AG10803 (cell line): Measurements from ENCODE around the gene LTB4R.
"Not testable (repeated sequence)": the region's sequence is repeated elsewhere in the genome, so short reads cannot be mapped to it uniquely, and the experiment has no call there.

Experiments
- DNase-seq: peaks from one replicate; pipeline ENCODE4 v3.0.0; 2010; ENCODE audit warnings: low read depth
- H3K4me3 ChIP-seq: 2 replicates; pipeline ENCODE4 v1.5.1; 2011; ENCODE audit warnings: mild to moderate bottlenecking, low read length, control low read depth
- TF ChIP-seq, protein P1 (sequence below): conservative IDR thresholded peaks from 2 replicates; pipeline ENCODE4 v1.5.1; 2011; ENCODE audit warnings: mild to moderate bottlenecking, low read length, control low read depth, inconsistent platforms

Gene LTB4R

DNA sequence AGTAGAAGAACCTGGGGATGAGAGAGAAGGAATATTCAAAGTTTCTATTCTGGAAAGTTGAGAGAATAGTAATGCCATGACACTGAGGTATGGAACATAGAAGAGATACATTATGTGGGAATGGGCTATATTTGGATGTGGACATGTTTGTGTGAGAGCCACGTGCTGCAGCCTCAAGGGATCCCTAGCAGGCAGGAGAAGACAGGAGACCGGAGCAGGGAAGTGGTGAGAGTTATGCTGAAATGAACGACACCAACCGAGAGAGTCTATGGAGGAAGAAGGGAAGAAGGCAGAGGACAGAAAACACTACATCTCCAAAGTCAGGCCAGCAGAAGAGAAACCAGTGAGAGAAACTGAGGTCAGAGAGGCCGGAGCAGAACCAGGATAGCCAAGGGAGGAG, 38.4 kb downstream of the LTB4R start:
- TF ChIP-seq, protein P1, sequence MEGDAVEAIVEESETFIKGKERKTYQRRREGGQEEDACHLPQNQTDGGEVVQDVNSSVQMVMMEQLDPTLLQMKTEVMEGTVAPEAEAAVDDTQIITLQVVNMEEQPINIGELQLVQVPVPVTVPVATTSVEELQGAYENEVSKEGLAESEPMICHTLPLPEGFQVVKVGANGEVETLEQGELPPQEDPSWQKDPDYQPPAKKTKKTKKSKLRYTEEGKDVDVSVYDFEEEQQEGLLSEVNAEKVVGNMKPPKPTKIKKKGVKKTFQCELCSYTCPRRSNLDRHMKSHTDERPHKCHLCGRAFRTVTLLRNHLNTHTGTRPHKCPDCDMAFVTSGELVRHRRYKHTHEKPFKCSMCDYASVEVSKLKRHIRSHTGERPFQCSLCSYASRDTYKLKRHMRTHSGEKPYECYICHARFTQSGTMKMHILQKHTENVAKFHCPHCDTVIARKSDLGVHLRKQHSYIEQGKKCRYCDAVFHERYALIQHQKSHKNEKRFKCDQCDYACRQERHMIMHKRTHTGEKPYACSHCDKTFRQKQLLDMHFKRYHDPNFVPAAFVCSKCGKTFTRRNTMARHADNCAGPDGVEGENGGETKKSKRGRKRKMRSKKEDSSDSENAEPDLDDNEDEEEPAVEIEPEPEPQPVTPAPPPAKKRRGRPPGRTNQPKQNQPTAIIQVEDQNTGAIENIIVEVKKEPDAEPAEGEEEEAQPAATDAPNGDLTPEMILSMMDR: no peak
- H3K4me3 ChIP-seq: no peak overlapping the region
- DNase-seq: no peak

GRCh38 chr14:24351517-24351916, 40.2 kb downstream of the LTB4R start:
- DNase-seq: peak; percentile 69
- TF ChIP-seq, protein P1: no peak; the same call in 1 of the 2 replicates
- H3K4me3 ChIP-seq: no peak overlapping the region

DNA sequence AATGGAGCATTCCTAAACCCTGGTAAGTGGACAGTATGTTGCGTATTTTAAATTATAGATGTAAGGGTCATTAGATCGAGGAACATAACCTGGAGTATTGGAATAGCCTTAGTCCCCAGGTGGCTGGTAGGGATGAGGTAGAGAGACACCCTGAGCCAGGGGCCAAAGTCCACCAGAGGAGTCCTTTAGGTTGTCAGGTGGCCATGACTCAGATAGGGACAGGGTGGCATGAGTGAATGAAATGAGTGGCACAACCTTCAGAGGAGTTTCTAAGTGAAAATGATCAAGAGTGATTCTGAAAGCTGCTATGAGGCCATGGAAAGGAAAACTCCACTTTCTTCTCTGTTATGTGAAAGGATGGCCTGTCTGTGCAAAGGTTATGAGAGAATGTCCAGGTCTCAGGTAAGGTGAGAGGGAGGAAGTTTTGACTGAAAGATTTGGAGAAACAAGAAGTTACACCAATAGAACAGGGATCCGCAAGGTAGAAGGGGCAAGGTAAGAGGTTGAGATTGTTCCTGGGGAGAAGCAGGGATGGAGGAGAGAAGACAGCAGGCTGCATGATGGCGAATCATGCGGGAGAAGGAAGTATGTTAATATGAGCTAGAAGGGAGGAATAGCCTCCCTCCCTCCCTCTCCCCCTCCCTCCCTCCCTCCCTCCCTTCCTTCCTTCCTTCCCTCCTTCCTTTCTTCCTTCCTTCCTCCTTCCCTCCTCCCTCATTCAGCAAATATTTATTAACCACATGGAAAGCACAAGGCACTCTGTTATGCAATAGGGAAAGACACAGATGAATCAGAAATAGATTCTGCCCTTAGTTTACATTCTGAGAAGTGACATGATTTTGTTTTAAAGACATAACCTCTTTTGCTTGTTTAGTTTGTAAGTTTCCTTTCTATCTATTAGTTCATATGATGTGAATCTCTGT, 42.5 kb downstream of the LTB4R start:
- H3K4me3 ChIP-seq: no peak overlapping the region
- peak; percentile 69 for DNase-seq
- TF ChIP-seq, protein P1: no peak

GRCh38 chr14:24354482-24354825, 43.2 kb downstream of the LTB4R start:
- not testable (repeated sequence) for DNase-seq, H3K4me3 ChIP-seq

- H3K4me3 ChIP-seq: no peak overlapping the region
- no peak for DNase-seq
- TF ChIP-seq, protein P1: no peak
These were observed 43.7 kb downstream of the LTB4R start for GRCh38 chr14:24355009-24355408.

- no peak for DNase-seq
- H3K4me3 ChIP-seq: no peak overlapping the region
- TF ChIP-seq, protein P1: no peak
These were observed 44.9 kb downstream of the LTB4R start for GRCh38 chr14:24356208-24356607.

DNA sequence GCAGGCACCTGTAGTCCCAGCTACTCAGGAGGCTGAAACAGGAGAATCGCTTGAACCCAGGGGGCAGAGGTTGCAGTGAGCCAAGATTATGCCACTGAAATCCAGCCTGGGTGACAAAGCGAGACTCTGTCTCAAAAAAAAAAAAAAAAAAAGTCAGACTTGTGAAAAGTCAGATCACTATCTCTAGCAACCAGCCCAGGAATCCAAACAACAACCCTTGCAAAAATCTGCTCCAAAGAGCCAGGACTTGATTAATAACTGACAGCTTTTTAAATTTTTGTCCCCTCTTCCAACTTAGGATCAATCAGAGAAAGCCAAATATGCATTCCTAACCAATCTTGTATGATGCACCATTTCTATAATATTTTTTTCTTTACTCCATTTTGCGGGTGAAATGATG, 49.0 kb downstream of the LTB4R start:
- DNase-seq: no peak
- TF ChIP-seq, protein P1: no peak
- H3K4me3 ChIP-seq: no peak overlapping the region
